WERI-Rb-1 (cell line): ENCODE measurements around the gene OSTM1.

Experiments
- DNase-seq: peaks from one replicate; pipeline ENCODE4 v3.0.0-alpha.2; 2020
- H3K27ac ChIP-seq: fragments of 250-450 bp; sonication (Bioruptor Pico); 2 replicates; pipeline ENCODE4 v1.5.1; 2020; ENCODE audit warnings: mild to moderate bottlenecking, moderate library complexity
- H3K27me3 ChIP-seq: fragments of 250-450 bp; sonication (Bioruptor Pico); 2 replicates; pipeline ENCODE4 v1.5.1; 2021; ENCODE audit warnings: mild to moderate bottlenecking, low read depth, moderate library complexity; ENCODE audit not compliant: insufficient read depth, severe bottlenecking
- H3K36me3 ChIP-seq: fragments of 250-450 bp; sonication (Bioruptor Pico); 2 replicates; pipeline ENCODE4 v1.5.1; 2020; ENCODE audit warnings: mild to moderate bottlenecking, moderate library complexity
- H3K4me3 ChIP-seq: 2 replicates; pipeline ENCODE4 v1.5.1; 2011; ENCODE audit warnings: low read depth, mild to moderate bottlenecking, control low read depth, low read length
- H3K9me3 ChIP-seq: fragments of 250-450 bp; sonication (Bioruptor Pico); 2 replicates; pipeline ENCODE4 v1.5.1; 2021; ENCODE audit warnings: mild to moderate bottlenecking, moderate library complexity; ENCODE audit not compliant: severe bottlenecking
- TF ChIP-seq, protein P1 (sequence below): IDR thresholded peaks from 2 replicates; pipeline ENCODE4 v1.5.1; 2011; ENCODE audit warnings: low read depth, mild to moderate bottlenecking, control low read depth, inconsistent platforms, low read length

OSTM1 gene

DNA sequence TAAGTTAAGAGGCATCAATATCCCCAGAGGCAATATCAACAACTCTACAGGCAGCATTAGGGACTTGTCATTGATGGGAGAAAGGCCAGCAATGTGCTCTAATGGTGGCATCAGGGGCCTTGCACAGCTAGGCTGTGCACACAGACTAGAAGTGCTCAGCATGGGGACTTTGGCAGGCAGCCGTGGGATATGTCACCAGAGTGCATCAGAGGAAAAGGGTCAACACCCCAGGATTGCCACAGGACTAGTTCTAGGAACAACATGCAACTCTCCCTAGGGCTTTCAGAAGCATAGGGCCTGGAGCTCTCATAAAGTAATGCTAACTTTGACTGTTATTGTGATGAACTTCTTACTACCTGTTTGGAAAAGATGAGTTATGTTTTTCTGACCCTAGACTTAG, 32.2 kb upstream of the OSTM1 start:
- H3K27ac ChIP-seq: no peak overlapping the region
- no peaks in the 10 kb centered on the region for H3K36me3 ChIP-seq
- no peaks in the 10 kb centered on the region for H3K9me3 ChIP-seq
- no peaks in the 10 kb centered on the region for H3K27me3 ChIP-seq
- no peak for DNase-seq
- no peak overlapping the region for H3K4me3 ChIP-seq
- TF ChIP-seq, protein P1, sequence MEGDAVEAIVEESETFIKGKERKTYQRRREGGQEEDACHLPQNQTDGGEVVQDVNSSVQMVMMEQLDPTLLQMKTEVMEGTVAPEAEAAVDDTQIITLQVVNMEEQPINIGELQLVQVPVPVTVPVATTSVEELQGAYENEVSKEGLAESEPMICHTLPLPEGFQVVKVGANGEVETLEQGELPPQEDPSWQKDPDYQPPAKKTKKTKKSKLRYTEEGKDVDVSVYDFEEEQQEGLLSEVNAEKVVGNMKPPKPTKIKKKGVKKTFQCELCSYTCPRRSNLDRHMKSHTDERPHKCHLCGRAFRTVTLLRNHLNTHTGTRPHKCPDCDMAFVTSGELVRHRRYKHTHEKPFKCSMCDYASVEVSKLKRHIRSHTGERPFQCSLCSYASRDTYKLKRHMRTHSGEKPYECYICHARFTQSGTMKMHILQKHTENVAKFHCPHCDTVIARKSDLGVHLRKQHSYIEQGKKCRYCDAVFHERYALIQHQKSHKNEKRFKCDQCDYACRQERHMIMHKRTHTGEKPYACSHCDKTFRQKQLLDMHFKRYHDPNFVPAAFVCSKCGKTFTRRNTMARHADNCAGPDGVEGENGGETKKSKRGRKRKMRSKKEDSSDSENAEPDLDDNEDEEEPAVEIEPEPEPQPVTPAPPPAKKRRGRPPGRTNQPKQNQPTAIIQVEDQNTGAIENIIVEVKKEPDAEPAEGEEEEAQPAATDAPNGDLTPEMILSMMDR: no peak

DNA sequence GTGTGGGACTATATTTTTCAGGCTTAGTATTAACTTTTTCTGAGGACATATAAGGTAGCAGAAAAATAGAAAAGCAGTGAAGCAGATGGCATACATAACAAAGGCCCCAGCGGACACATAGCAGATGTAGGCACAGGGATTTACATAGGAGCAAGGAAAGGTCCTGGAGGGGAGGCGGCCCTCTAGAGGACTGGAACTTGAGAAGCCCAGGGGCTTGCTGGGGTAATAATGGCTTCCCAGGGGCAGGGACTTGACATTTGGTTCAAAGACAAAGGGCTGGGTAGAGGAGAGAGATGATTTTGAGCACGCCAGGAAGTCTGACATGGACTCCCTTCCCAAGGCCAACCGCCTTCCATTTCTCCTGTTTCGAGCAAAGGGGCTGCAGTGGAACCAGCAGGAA, 31.7 kb upstream of the OSTM1 start:
- Histone ChIP-seq H3K9me3 (no peaks in the 10 kb centered on the region), H3K4me3 (no peak overlapping the region), H3K27ac (no peak overlapping the region), H3K36me3 (no peaks in the 10 kb centered on the region), H3K27me3 (no peaks in the 10 kb centered on the region)
- TF ChIP-seq, protein P1: no peak
- no peak for DNase-seq

DNA sequence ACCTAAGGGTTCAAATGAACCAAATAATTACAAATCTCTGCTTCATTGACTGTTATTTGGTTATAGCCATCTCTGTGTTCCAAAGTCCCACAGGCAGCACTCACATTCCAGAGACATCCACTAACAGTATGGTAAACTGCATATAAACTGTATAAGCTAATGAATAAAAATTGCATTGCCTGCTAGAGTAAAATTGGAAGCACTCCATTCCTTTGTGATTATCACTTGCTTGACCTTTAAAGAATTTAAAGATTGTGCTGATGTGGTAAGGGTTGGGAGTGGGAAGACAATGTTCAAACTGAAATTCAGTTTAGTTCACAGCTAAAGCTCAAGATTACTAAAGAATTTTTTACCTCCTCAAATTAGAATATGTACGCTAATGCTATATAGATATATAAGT, 31.0 kb upstream of the OSTM1 start:
- TF ChIP-seq, protein P1: no peak
- DNase-seq: no peak

DNA sequence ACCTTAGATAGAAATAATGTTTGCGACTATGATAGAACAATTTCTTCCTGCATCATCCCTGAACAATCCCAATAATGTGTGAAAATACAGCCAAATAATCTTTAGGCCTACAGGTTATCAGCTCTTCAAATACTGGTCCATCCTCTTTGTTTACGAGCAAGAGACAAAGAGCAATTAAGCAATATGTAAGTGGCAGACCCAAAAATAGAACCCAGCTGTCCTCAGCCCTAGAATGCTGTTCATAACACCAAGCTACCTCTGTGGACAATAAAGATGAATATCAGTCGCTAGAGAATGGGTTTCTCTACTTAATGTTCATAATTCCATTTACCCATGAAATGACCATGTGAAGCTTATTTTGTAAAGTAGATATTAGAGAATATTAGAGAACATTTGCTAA, 28.4 kb upstream of the OSTM1 start:
- Histone ChIP-seq H3K27me3 (no peaks in the 10 kb centered on the region), H3K4me3 (no peak overlapping the region), H3K27ac (no peak overlapping the region), H3K9me3 (peaks cover 3% of the 10 kb centered on the region), H3K36me3 (no peaks in the 10 kb centered on the region)
- no peak for DNase-seq
- TF ChIP-seq, protein P1: no peak

More for the DNA sequence above, 31.0 kb upstream of the OSTM1 start:
- no peaks in the 10 kb centered on the region for H3K27me3 ChIP-seq
- H3K4me3 ChIP-seq: no peak overlapping the region
- H3K27ac ChIP-seq: no peak overlapping the region
- H3K36me3 ChIP-seq: no peaks in the 10 kb centered on the region
- H3K9me3 ChIP-seq: no peaks in the 10 kb centered on the region

DNA sequence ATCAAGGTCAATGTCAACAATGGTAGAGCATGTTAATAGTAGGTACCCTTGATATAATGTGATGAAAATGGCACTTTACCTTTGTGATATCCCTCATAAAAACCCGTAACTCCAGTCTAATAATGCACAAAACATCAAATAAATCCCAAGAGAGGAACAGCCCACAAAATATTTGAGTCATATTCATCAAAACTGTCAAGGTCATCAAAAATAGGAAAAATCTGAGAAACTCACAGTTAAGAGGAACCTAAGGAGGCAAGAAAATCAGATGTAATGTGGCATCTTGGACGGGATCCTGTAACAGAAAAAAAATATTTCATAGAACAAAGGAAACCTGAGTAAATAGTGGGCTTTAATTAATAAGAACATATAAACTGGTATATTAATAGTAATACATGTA, 25.5 kb upstream of the OSTM1 start:
- no peaks in the 10 kb centered on the region for H3K36me3 ChIP-seq
- TF ChIP-seq, protein P1: no peak
- H3K27ac ChIP-seq: no peak overlapping the region
- H3K27me3 ChIP-seq: no peaks in the 10 kb centered on the region
- H3K4me3 ChIP-seq: no peak overlapping the region
- DNase-seq: no peak
- H3K9me3 ChIP-seq: peaks cover 3% of the 10 kb centered on the region

DNA sequence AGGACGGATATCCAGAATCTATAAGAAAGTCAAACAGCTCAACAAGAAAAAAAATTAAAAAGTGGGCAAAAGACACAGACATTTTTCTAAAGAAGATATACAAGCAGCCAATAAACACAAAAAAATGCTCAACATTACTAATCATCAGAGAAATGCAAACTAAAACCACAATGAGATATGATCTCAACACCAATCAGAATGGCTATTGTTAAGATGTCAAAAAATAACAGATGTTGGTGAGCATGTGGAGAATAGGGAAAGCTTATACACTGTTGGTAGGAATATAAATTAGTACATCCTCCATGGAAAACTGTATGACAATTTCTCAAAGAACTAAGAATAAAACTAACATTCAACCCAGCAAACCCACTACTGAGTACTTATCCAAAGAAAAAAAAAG, 23.3 kb upstream of the OSTM1 start:
- Histone ChIP-seq H3K27ac (no peak overlapping the region), H3K4me3 (no peak overlapping the region), H3K36me3 (no peaks in the 10 kb centered on the region), H3K27me3 (no peaks in the 10 kb centered on the region), H3K9me3 (peaks cover 3% of the 10 kb centered on the region)
- DNase-seq: no peak
- TF ChIP-seq, protein P1: no peak
